Adrenal gland (tissue), 12 donors: Measurements from ENCODE around the gene IZUMO3. TPM values are rescaled to one million over a fixed set of nuclear protein-coding genes. Genes with fewer than 3 reads are reported as not detected.

Source experiments
- DNase-seq, 7 donors: peaks; one replicate each; pipeline ENCODE4 v3.0.0-alpha.2; 2019 to 2020
- H3K27ac ChIP-seq, 5 donors: fragments of 200-600 bp; sonication (generic) in 4 of 5; 1 replicate in 3 of 5; 2 replicates in 2 of 5; pipeline versions ENCODE4 v1.5.1 to v1.8.0; 2016 to 2020; ENCODE audit warnings: mild to moderate bottlenecking in 1 of 5
- H3K27me3 ChIP-seq: fragments of 200-600 bp; 2 replicates; pipeline ENCODE4 v1.8.0; 2021
- H3K36me3 ChIP-seq, 2 donors: fragments of 200-600 bp; replicated peaks in 1 of 2; 1 replicate in 1 of 2; 2 replicates in 1 of 2; pipeline versions ENCODE4 v1.5.1 to v1.8.0; 2018 to 2022
- H3K4me1 ChIP-seq, 2 donors: fragments of 200-600 bp; replicated peaks in 1 of 2; 1 replicate in 1 of 2; 2 replicates in 1 of 2; pipeline versions ENCODE4 v1.5.1 to v1.8.0; 2018 to 2021
- H3K4me3 ChIP-seq, 4 donors: fragments of 200-600 bp; sonication (generic) in 3 of 4; one replicate each; pipeline ENCODE4 v1.5.1; 2016 to 2018
- H3K9me3 ChIP-seq, 3 donors: fragments of 200-600 bp; sonication (generic) in 1 of 3; replicated peaks in 1 of 3; 1 replicate in 2 of 3; 2 replicates in 1 of 3; pipeline versions ENCODE4 v1.5.1 to v1.8.0; 2016 to 2021
- CTCF ChIP-seq, 6 experiments: fragments of 450-650 bp in 4 of 6; fragments of 200-600 bp in 2 of 6; sonication (generic) in 1 of 6; IDR thresholded peaks; 1 replicate in 5 of 6; 2 replicates in 1 of 6; pipeline versions ENCODE4 v1.5.1 to v1.8.0; 2016 to 2021; ENCODE audit warnings: antibody characterized with exemption in 6 of 6, mild to moderate bottlenecking in 2 of 6, moderate library complexity in 1 of 6
- POLR2A ChIP-seq, 2 donors: fragments of 450-650 bp; IDR thresholded peaks; one replicate each; pipeline ENCODE4 v1.6.1; 2017; ENCODE audit warnings: antibody characterized with exemption in 2 of 2, mild to moderate bottlenecking in 2 of 2, moderate library complexity in 1 of 2
- WGBS, 4 donors: extraction: QIAGEN DNeasy Blood & Tissue Kit in 2 of 4; methylation state at CpG; one replicate each; pipeline versions ENCODE4 v1.1.5 to v1.1.7; 2013 to 2017; 5-methylcytosine and 5-hydroxymethylcytosine counted together
- intact Hi-C, 2 donors: fragments of 100-400 bp; cut with DNase I; formaldehyde crosslinking; loops; one replicate each; pipeline versions ENCODE4 v1.14.1 to v1.15.0; 2022 to 2023
- polyA plus RNA-seq, 3 donors: library from polyadenylated mRNA; stranded (reverse); fragments of 200-250 nt in 2 of 3; fragments of 350-450 nt in 1 of 3; fragmentation: Illumina TruSeq in 1 of 3; extraction: RNeasy Lipid Tissue Mini Kit (QIAGEN cat#74804) in 1 of 3; gene quantifications; one replicate each; pipeline ENCODE4 v1.2.3, GENCODE V29; 2013 to 2014
- total RNA-seq, 9 donors: library from RNA; depleted of rRNA in 4 of 9; stranded (reverse); fragments of >200 nt in 4 of 9; fragments of 120-200 nt in 1 of 9; fragmentation: NEBNext Ultra II Directional in 1 of 9; extraction: Animal tissue kit (Norgen Biotek cat#: 25700) in 1 of 9; gene quantifications; one replicate each; pipeline versions ENCODE4 v1.1.0 to v1.2.4, GENCODE V29; 2013 to 2023
- donor health status: healthy with polysubstance abuse.
- donor health status: Bipolar disorder and iron deficiency.
- donor health status: DM: yes; HTN: yes; CAD: no.
- donor health status: DM: no; HTN: no; CAD: no.
- donor health status: DM: no; HTN: no; CAD: no.
- donor health status: DM: yes; HTN: yes; CAD: no.

The IZUMO3 gene
- total and polyA plus RNA-seq, 12 donors: not detected

DNA sequence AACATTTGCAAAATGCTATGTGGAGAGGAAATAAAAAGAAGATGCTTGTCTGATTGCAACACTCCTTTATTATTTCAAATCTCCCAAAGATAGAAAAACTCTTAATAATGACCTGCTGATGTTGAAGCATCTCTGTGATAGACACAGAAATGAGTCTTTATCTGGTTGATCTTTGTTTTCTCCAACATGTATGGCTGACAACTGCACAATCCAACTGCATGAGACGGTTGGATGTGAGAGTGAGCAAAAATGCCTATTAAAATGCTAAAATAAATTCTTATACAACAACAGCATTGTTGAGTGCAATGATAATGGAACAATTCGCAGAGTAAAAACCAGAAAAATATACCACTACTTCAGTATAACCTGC, 7.5 kb upstream of the IZUMO3 start:
- TF ChIP-seq POLR2A (IDR thresholded peaks at IDR 0.05) (no peak), CTCF (IDR thresholded peaks at IDR 0.05) (no peak)
- intact Hi-C loops: no loop called here

GRCh38 chr9:24552526-24553182, 7.0 kb upstream of the IZUMO3 start:
- Histone ChIP-seq H3K36me3 (no peaks in the 10 kb centered on the region), H3K27me3 (no peaks in the 10 kb centered on the region), H3K9me3 (no peaks in the 10 kb centered on the region), H3K4me3 (no peak overlapping the region), H3K27ac (no peak overlapping the region), H3K4me1 (no peaks in the 10 kb centered on the region)
- no peak for TF ChIP-seq CTCF (IDR thresholded peaks at IDR 0.05)
- TF ChIP-seq POLR2A (IDR thresholded peaks at IDR 0.05): no peak
- intact Hi-C loops: no loop called here
- no peak for DNase-seq
- 43 to 60% (median 51%) methylated on average over 9 of the region's 9 CpGs for WGBS, 4 donors

More for the DNA sequence above, 7.5 kb upstream of the IZUMO3 start:
- H3K4me3 ChIP-seq: no peak overlapping the region
- WGBS, 4 donors: 67 to 80% (median 72%) methylated on average over 2 of the region's 2 CpGs
- no peaks in the 10 kb centered on the region for H3K27me3 ChIP-seq
- H3K9me3 ChIP-seq: no peaks in the 10 kb centered on the region
- DNase-seq: no peak
- no peaks in the 10 kb centered on the region for H3K4me1 ChIP-seq
- H3K27ac ChIP-seq: no peak overlapping the region
- H3K36me3 ChIP-seq: no peaks in the 10 kb centered on the region

DNA sequence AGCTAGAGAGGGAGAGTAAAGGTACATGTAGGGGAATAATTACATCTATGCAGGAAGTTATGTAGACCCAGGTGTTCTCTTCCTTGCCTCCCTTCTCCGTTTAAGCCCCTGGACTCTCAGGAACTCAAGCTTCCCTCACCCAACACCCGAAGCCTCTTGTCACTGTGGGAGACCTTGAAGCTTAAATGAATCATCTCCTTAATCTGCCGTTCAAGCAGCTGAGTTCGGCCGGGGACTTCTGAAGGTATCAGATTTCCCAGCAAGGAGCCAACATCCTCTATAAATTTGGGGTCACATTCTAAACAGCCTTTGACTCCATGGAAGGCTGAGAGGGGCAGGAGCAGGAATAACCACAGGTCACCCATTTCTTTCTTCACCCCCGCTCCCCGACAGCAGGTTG, 412 bp downstream of the IZUMO3 start:
- Histone ChIP-seq H3K4me1 (no peaks in the 10 kb centered on the region), H3K27ac (no peak overlapping the region), H3K9me3 (no peaks in the 10 kb centered on the region), H3K4me3 (no peak overlapping the region), H3K27me3 (no peaks in the 10 kb centered on the region), H3K36me3 (no peaks in the 10 kb centered on the region)
- TF ChIP-seq CTCF (IDR thresholded peaks at IDR 0.05): no peak
- DNase-seq: no peak
- WGBS, 4 donors: 47 to 54% (median 47%) methylated on average over 6 to 7 of the region's 7 CpGs
- intact Hi-C loops: no loop called here

DNA sequence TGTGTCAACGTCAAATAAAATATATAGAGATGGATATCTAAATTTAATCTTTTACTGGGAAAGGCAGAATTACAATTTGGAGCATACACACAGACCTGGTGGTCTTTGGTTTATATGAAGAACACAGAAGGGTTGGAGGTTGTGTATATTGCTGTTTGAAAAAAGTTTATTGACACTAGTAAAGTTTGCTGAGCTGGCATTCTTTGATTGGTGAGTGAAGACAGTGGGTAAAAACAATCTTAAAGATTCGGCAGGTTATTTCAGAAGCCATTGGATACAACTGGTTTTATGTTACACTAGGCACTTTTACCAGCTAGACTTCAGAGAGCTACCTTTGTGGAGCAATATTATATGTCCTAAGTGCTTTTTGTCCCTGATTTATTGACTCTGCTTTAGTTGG, 27.2 kb downstream of the IZUMO3 start:
- Histone ChIP-seq H3K27ac (no peak overlapping the region), H3K4me1 (no peaks in the 10 kb centered on the region), H3K36me3 (no peaks in the 10 kb centered on the region), H3K4me3 (no peak overlapping the region), H3K27me3 (no peaks in the 10 kb centered on the region), H3K9me3 (no peaks in the 10 kb centered on the region)
- intact Hi-C loops: no loop called here
- WGBS, 4 donors: 60 to 81% (median 69%) methylated on average over 2 of the region's 2 CpGs
- TF ChIP-seq POLR2A (IDR thresholded peaks at IDR 0.05) (no peak), CTCF (IDR thresholded peaks at IDR 0.05) (no peak)
- no peak for DNase-seq
